Neural progenitor cell (in vitro differentiated cells): ENCODE measurements around the gene PHLDB2. TPM values are rescaled to one million over a fixed set of nuclear protein-coding genes. Genes with fewer than 3 reads are reported as not detected.

ENCODE experiments used
- DNase-seq: peaks from one replicate; pipeline ENCODE4 v3.0.0-alpha.2; 2016; ENCODE audit warnings: low spot score
- H2AFZ ChIP-seq: fragments of 200-600 bp; sonication (generic); replicated peaks from 2 replicates; pipeline ENCODE4 v1.6.1; 2016; ENCODE audit warnings: antibody characterized with exemption
- H3F3A ChIP-seq: fragments of 200-600 bp; sonication (generic); 2 replicates; pipeline ENCODE4 v1.6.1; 2016; ENCODE audit warnings: antibody characterized with exemption, low read depth
- H3K27ac ChIP-seq: fragments of 200-600 bp; sonication (generic); 2 replicates; pipeline ENCODE4 v1.5.1; 2016; ENCODE audit warnings: mild to moderate bottlenecking
- H3K27me3 ChIP-seq: fragments of 200-600 bp; sonication (generic); 2 replicates; pipeline ENCODE4 v1.6.1; 2016; ENCODE audit warnings: mild to moderate bottlenecking, moderate library complexity
- H3K36me3 ChIP-seq: fragments of 200-600 bp; sonication (generic); 2 replicates; pipeline ENCODE4 v1.5.1; 2016
- H3K4me1 ChIP-seq: fragments of 200-600 bp; sonication (generic); 2 replicates; pipeline ENCODE4 v1.6.1; 2016; ENCODE audit warnings: mixed run types
- H3K4me2 ChIP-seq: fragments of 200-600 bp; sonication (generic); 2 replicates; pipeline ENCODE4 v1.6.1; 2016
- H3K4me3 ChIP-seq: fragments of 200-600 bp; sonication (generic); 2 replicates; pipeline ENCODE4 v1.5.1; 2016
- H3K79me2 ChIP-seq: fragments of 200-600 bp; sonication (generic); 2 replicates; pipeline ENCODE4 v1.6.1; 2016; ENCODE audit warnings: low read depth
- H3K9ac ChIP-seq: fragments of 200-600 bp; sonication (generic); 2 replicates; pipeline ENCODE4 v1.6.1; 2016
- H3K9me3 ChIP-seq: fragments of 200-600 bp; sonication (generic); 2 replicates; pipeline ENCODE4 v1.5.1; 2016; ENCODE audit warnings: low read depth
- H4K20me1 ChIP-seq: fragments of 200-600 bp; sonication (generic); 2 replicates; pipeline ENCODE4 v1.6.1; 2016; ENCODE audit warnings: low read depth
- H3K27ac Mint-ChIP-seq: 3 replicates; pipeline ENCODE4 v1.8.0; 2021; ENCODE audit warnings: mixed read lengths
- H3K27me3 Mint-ChIP-seq: 2 replicates; pipeline ENCODE4 v1.8.0; 2022; ENCODE audit warnings: low read depth, mild to moderate bottlenecking, inconsistent platforms, moderate library complexity, mixed read lengths; ENCODE audit not compliant: insufficient read depth
- H3K36me3 Mint-ChIP-seq: 3 replicates; pipeline ENCODE4 v1.8.0; 2021; ENCODE audit warnings: mixed read lengths
- H3K4me1 Mint-ChIP-seq: 3 replicates; pipeline ENCODE4 v1.8.0; 2021; ENCODE audit warnings: mixed read lengths
- H3K4me3 Mint-ChIP-seq: 3 replicates; pipeline ENCODE4 v1.8.0; 2021; ENCODE audit warnings: mild to moderate bottlenecking, moderate library complexity, mixed read lengths
- H3K9me3 Mint-ChIP-seq: 3 replicates; pipeline ENCODE4 v1.8.0; 2020; ENCODE audit warnings: mixed read lengths
- CTCF ChIP-seq: fragments of 200-600 bp; sonication (generic); IDR thresholded peaks from 2 replicates; pipeline ENCODE4 v1.5.1; 2017; ENCODE audit warnings: antibody characterized with exemption, mild to moderate bottlenecking
- EZH2 ChIP-seq: fragments of 200-600 bp; sonication (generic); IDR thresholded peaks from 2 replicates; pipeline ENCODE4 v1.6.1; 2017; ENCODE audit warnings: antibody characterized with exemption, mild to moderate bottlenecking, moderate library complexity
- EZH2phosphoT487 ChIP-seq: fragments of 200-600 bp; sonication (generic); IDR thresholded peaks from 2 replicates; pipeline ENCODE4 v1.6.1; 2017; ENCODE audit warnings: antibody characterized with exemption
- total RNA-seq: library from RNA; depleted of rRNA; stranded (reverse); fragments of >200 nt; gene quantifications from 2 replicates; pipeline ENCODE4 v1.2.3, GENCODE V29; 2015; ENCODE audit warnings: low replicate concordance

Gene PHLDB2
- total RNA-seq, 1 donor from 2014 or later, result 15.9 TPM

- no peak overlapping the region for H3K27ac ChIP-seq
- H3K9me3 Mint-ChIP-seq, result no peaks in the 10 kb centered on the region
- H3K4me3 Mint-ChIP-seq, result no peak overlapping the region
- DNase-seq, result no peak
- no peaks in the 10 kb centered on the region for H3K27me3 ChIP-seq
- peaks cover 23% of the 10 kb centered on the region for H3K4me1 Mint-ChIP-seq
- H3F3A ChIP-seq, result peaks cover 9% of the 10 kb centered on the region
- TF ChIP-seq CTCF (no peak), EZH2 (no peak), EZH2phosphoT487 (no peak)
- no peaks in the 10 kb centered on the region for H3K9me3 ChIP-seq
- H3K4me2 ChIP-seq, result no peak overlapping the region
- H3K9ac ChIP-seq, result no peak overlapping the region
- H3K27me3 Mint-ChIP-seq, result no peaks in the 10 kb centered on the region
- no peak overlapping the region for H3K4me3 ChIP-seq
- H3K36me3 ChIP-seq, result no peaks in the 10 kb centered on the region
- peaks cover 9% of the 10 kb centered on the region for H3K36me3 Mint-ChIP-seq
- no peak overlapping the region for H3K27ac Mint-ChIP-seq
- H4K20me1 ChIP-seq, result no peaks in the 10 kb centered on the region
- no peaks in the 10 kb centered on the region for H3K79me2 ChIP-seq
- H3K4me1 ChIP-seq, result peaks cover 30% of the 10 kb centered on the region
- H2AFZ ChIP-seq, result no peak overlapping the region
Observed at GRCh38 chr3:111952086-111952485, 93.0 kb downstream of the PHLDB2 start.

GRCh38 chr3:111952866-111953450 is 93.9 kb downstream of the PHLDB2 start:
- H3K36me3 ChIP-seq, result no peaks in the 10 kb centered on the region
- peaks cover 37% of the 10 kb centered on the region for H3K4me1 ChIP-seq
- H4K20me1 ChIP-seq, result no peaks in the 10 kb centered on the region
- no peak overlapping the region for H3K27ac ChIP-seq
- H3K4me3 Mint-ChIP-seq, result no peak overlapping the region
- no peaks in the 10 kb centered on the region for H3K27me3 ChIP-seq
- no peaks in the 10 kb centered on the region for H3K9me3 ChIP-seq
- H3K36me3 Mint-ChIP-seq, result peaks cover 9% of the 10 kb centered on the region
- no peaks in the 10 kb centered on the region for H3K27me3 Mint-ChIP-seq
- no peaks in the 10 kb centered on the region for H3K9me3 Mint-ChIP-seq
- peaks cover 18% of the 10 kb centered on the region for H3F3A ChIP-seq
- H3K27ac Mint-ChIP-seq, result no peak overlapping the region
- no peaks in the 10 kb centered on the region for H3K79me2 ChIP-seq
- peaks cover 24% of the 10 kb centered on the region for H3K4me1 Mint-ChIP-seq
- no peak for DNase-seq
- H3K4me3 ChIP-seq, result no peak overlapping the region
- H3K9ac ChIP-seq, result no peak overlapping the region
- TF ChIP-seq EZH2, result no peak
- no peak for TF ChIP-seq CTCF
- TF ChIP-seq EZH2phosphoT487, result no peak
- no peak overlapping the region for H2AFZ ChIP-seq
- H3K4me2 ChIP-seq, result no peak overlapping the region

GRCh38 chr3:111954228-111954990 is 95.3 kb downstream of the PHLDB2 start:
- Histone ChIP-seq H3K9ac (no peak overlapping the region), H3F3A (peaks cover 22% of the 10 kb centered on the region), H3K4me3 (no peak overlapping the region), H2AFZ (no peak overlapping the region), H3K27ac (no peak overlapping the region), H4K20me1 (no peaks in the 10 kb centered on the region), H3K79me2 (no peaks in the 10 kb centered on the region), H3K36me3 (no peaks in the 10 kb centered on the region), H3K27me3 (no peaks in the 10 kb centered on the region), H3K4me2 (no peak overlapping the region), H3K4me1 (peaks cover 50% of the 10 kb centered on the region), H3K9me3 (no peaks in the 10 kb centered on the region)
- TF ChIP-seq CTCF (no peak), EZH2 (no peak), EZH2phosphoT487 (no peak)
- Mint-ChIP-seq H3K9me3 (no peaks in the 10 kb centered on the region), H3K4me3 (no peak overlapping the region), H3K27ac (peak overlapping the region; percentile 10), H3K27me3 (no peaks in the 10 kb centered on the region), H3K4me1 (peaks cover 29% of the 10 kb centered on the region), H3K36me3 (peaks cover 9% of the 10 kb centered on the region)
- DNase-seq, result no peak
